Glutamatergic neuron (in vitro differentiated cells): ENCODE measurements around the gene ACLY. TPM values are rescaled to one million over a fixed set of nuclear protein-coding genes. Genes with fewer than 3 reads are reported as not detected.

Experiments used
- DNase-seq: peaks from one replicate; pipeline ENCODE4 v3.0.0; 2022
- H3K27ac Mint-ChIP-seq: one replicate; pipeline ENCODE4 v1.8.0; 2020; ENCODE audit warnings: mild to moderate bottlenecking, mixed read lengths, inconsistent platforms; ENCODE audit not compliant: unreplicated experiment
- H3K27me3 Mint-ChIP-seq: one replicate; pipeline ENCODE4 v1.8.0; 2020; ENCODE audit warnings: mild to moderate bottlenecking, moderate library complexity, mixed read lengths, inconsistent platforms; ENCODE audit not compliant: unreplicated experiment
- H3K36me3 Mint-ChIP-seq: one replicate; pipeline ENCODE4 v1.8.0; 2020; ENCODE audit warnings: mild to moderate bottlenecking, mixed read lengths, inconsistent platforms; ENCODE audit not compliant: unreplicated experiment
- H3K4me1 Mint-ChIP-seq: one replicate; pipeline ENCODE4 v1.8.0; 2020; ENCODE audit warnings: mild to moderate bottlenecking, low read depth, mixed read lengths, inconsistent platforms; ENCODE audit not compliant: unreplicated experiment
- H3K4me3 Mint-ChIP-seq: one replicate; pipeline ENCODE4 v1.8.0; 2020; ENCODE audit warnings: mild to moderate bottlenecking, mixed read lengths, inconsistent platforms; ENCODE audit not compliant: unreplicated experiment
- H3K9me3 Mint-ChIP-seq: one replicate; pipeline ENCODE4 v1.8.0; 2020; ENCODE audit warnings: mild to moderate bottlenecking, moderate library complexity, mixed read lengths, inconsistent platforms; ENCODE audit not compliant: unreplicated experiment
- total RNA-seq: library from RNA; stranded (reverse); fragmentation: NEBNext Ultra II Directional; extraction: Animal tissue kit (Norgen Biotek cat#: 25700); gene quantifications from one replicate; pipeline ENCODE4 v1.2.1, GENCODE V29; 2021; ENCODE audit not compliant: unreplicated experiment
- TF ChIP-seq, protein P1 (sequence below): fragments of 200-600 bp; sonication (generic); IDR thresholded peaks from one replicate; pipeline ENCODE4 v1.5.0; 2021; ENCODE audit not compliant: partially characterized antibody, unreplicated experiment

The ACLY gene
- total RNA-seq, 1 donor from 2014 or later: 625 TPM

DNA sequence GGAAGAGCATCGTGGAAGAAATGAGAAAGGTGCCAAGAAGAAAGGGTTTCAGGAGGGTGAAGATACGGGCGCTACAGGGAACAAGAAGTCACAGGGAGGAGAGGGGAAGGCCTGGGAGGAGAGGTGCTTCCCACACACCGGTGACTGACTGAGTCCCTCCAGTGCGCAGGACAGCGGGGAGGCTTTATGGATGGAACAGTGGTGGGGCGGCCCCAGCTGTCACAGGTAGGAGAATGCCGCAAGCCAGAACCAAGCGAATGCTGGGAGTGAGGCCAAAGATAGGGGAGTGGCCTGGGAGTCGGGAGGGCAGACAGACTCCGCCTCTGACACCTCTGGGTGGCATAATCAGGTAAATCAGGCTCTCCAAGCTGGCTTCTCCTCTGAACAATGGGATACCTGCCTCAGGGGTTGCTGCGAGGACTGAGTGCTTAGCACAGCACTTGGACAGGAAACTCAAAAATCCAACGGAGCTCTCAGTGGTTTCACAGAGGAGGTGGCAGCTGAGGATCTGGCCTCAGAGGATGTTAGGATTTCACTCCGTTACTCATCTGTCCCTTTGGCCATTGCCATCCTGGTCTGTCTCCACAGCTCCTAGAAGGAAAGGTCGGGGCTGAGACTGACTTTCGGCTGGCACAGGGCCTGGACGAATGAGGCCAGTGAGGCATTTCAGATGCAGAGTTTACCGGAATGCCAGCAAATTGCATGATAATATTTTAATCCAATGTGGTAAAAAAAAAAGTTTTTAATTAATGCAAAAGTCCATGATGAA, 47.1 kb upstream of the ACLY start:
- no peak for DNase-seq
- Mint-ChIP-seq H3K9me3 (peaks cover 3% of the 10 kb centered on the region), H3K27me3 (peaks cover 8% of the 10 kb centered on the region), H3K4me1 (peaks cover 25% of the 10 kb centered on the region), H3K27ac (peak overlapping the region; percentile 17), H3K36me3 (no peaks in the 10 kb centered on the region), H3K4me3 (peak overlapping the region; percentile 77)
- TF ChIP-seq, protein P1, sequence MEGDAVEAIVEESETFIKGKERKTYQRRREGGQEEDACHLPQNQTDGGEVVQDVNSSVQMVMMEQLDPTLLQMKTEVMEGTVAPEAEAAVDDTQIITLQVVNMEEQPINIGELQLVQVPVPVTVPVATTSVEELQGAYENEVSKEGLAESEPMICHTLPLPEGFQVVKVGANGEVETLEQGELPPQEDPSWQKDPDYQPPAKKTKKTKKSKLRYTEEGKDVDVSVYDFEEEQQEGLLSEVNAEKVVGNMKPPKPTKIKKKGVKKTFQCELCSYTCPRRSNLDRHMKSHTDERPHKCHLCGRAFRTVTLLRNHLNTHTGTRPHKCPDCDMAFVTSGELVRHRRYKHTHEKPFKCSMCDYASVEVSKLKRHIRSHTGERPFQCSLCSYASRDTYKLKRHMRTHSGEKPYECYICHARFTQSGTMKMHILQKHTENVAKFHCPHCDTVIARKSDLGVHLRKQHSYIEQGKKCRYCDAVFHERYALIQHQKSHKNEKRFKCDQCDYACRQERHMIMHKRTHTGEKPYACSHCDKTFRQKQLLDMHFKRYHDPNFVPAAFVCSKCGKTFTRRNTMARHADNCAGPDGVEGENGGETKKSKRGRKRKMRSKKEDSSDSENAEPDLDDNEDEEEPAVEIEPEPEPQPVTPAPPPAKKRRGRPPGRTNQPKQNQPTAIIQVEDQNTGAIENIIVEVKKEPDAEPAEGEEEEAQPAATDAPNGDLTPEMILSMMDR: no peak

DNA sequence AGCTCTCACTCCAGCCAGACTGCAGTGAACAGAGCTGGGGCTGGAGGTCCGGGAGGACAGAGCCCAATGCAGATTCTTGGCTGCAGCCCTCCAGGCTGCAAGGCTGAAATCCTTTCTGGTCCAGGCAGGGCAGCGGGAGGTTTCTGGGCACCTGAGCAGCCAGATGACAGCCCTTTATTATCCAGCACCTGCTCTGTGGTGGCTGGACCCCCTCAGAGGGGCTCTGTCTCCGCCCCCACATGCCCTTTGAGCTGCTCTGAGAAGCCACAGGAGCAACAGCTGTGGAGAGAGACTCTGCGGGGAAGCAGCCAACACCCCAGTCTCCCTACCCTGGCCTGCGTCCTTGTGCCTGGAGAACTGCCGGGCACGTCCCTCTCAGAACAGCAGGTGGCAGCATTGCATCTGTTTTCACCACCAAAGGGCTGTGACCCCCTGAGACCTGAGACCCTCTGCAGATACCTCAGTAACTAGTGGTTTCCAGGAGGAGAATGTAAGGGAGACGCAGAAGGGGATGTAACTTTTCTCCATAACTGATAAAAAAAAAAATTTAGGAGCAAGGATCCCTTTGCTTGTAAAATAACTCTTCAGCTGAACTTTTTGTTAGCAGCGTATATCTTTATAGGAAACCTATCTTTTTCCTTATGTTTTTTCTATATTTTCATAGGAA, 44.1 kb upstream of the ACLY start:
- Mint-ChIP-seq H3K27ac (peak overlapping the region; percentile 64), H3K4me3 (no peak overlapping the region), H3K4me1 (peaks cover 27% of the 10 kb centered on the region), H3K36me3 (no peaks in the 10 kb centered on the region), H3K9me3 (peaks cover 7% of the 10 kb centered on the region), H3K27me3 (peaks cover 8% of the 10 kb centered on the region)
- TF ChIP-seq, protein P1: peak; percentile 78
- DNase-seq: peak; percentile 92

DNA sequence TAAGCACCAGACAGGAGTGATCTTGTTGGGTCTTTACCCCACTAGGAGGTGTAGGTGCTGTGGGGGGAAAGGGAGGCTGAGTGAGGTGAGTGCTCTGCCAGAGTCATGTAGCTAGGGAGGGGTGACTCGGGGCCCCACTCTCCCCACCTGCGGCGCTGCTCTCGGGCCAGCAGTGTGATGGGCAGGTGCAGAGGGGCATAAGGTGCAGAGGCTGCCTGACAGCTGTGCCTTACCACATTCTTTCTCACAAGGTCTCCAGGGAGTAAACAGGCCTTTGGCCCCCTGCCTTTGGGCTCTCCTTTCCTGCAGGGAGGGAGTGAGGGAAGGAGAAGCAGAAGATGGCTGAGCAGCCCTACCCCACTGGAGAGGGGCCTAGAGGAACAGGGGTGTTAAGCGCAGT, 43.4 kb upstream of the ACLY start:
- TF ChIP-seq, protein P1: no peak
- H3K27me3 Mint-ChIP-seq: peaks cover 8% of the 10 kb centered on the region
- peaks cover 28% of the 10 kb centered on the region for H3K4me1 Mint-ChIP-seq
- DNase-seq: no peak
- no peak overlapping the region for H3K4me3 Mint-ChIP-seq
- H3K9me3 Mint-ChIP-seq: peaks cover 7% of the 10 kb centered on the region
- H3K36me3 Mint-ChIP-seq: no peaks in the 10 kb centered on the region
- H3K27ac Mint-ChIP-seq: peak overlapping the region; percentile 64

DNA sequence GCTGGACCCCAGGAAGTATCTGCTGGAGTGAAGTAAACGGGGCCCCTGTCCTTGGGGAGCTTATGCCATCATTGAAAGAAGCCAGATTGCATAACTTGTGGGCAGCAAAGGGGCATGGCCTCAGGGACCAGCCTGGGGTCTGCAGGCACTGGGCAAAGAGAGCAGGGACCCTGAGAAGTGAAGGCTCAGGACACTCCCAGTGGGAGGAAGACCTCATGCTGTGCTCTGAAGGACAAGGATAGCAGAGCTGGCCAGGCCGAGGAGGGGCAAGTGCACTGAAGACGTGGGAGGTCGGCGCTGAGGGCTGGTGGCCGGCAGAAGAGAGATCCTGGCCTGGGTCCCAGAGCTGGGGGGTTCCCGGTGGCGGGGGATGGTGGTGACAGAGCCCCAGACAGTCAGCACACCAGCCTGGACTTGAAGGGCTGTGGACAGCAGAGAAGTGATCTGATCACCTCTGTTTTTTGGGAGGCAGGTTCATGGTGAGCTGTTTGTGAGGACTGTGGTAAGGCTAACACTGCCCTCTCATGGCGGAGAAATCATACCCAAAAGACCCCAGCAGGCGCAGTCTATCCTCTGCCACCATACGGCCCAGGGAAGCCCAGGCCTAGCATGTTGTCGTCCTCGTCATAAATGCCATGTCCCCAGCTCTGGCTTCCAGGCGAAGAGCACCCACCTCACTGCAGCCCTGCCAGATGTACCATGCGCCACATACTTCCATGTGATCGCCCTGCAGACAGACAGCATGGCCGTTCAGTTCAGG, 40.8 kb upstream of the ACLY start:
- no peaks in the 10 kb centered on the region for H3K36me3 Mint-ChIP-seq
- peaks cover 23% of the 10 kb centered on the region for H3K4me1 Mint-ChIP-seq
- H3K27me3 Mint-ChIP-seq: peaks cover 2% of the 10 kb centered on the region
- DNase-seq: peak; percentile 63
- H3K27ac Mint-ChIP-seq: no peak overlapping the region
- H3K4me3 Mint-ChIP-seq: no peak overlapping the region
- H3K9me3 Mint-ChIP-seq: peaks cover 6% of the 10 kb centered on the region
- TF ChIP-seq, protein P1: peak; percentile 46
